Panc1 (cell line): Measurements from ENCODE around the gene CARNS1. TPM values are rescaled to one million over a fixed set of nuclear protein-coding genes. Genes with fewer than 3 reads are reported as not detected.
A peak's percentile ranks its signal among the peaks of the same experiment; 100 is the strongest.

ENCODE experiments used
- ATAC-seq: fragments of 200-7000 bp; cut with Tn5 transposase; 2 replicates; pipeline ENCODE4 v1.9.1; 2020; ENCODE audit warnings: mild to moderate bottlenecking, moderate library complexity
- BruUV-seq: library from RNA; stranded (reverse); fragments of 400-500 nt; replicated peaks from 2 replicates; lab custom pipeline; 2021; lab: Mats Ljungman, UMichigan
- CTCF ChIA-PET: fragments of 300-600 bp; sonication (Branson Sonifier 250); formaldehyde crosslinking; loops from one replicate; lab custom pipeline; 2022; ENCODE audit warnings: antibody characterized with exemption; lab: Charles Lee
- POLR2A ChIA-PET: fragments of 300-600 bp; sonication (Branson Sonifier 250); formaldehyde crosslinking; loops from one replicate; lab custom pipeline; 2022; ENCODE audit warnings: antibody characterized with exemption; lab: Charles Lee
- DNase-seq: peaks from one replicate; pipeline ENCODE4 v3.0.0-alpha.2; 2010; ENCODE audit warnings: low read depth, low spot score
- H3K27ac ChIP-seq: 2 replicates; pipeline ENCODE4 v1.5.1; 2011; ENCODE audit warnings: mild to moderate bottlenecking, low read length, inconsistent platforms
- H3K27me3 ChIP-seq: fragments of 200-500 bp; sonication (Bioruptor generic); 2 replicates; pipeline ENCODE4 v1.6.0; 2014; ENCODE audit warnings: low read length, inconsistent platforms; ENCODE audit not compliant: control insufficient read depth, insufficient read depth
- H3K36me3 ChIP-seq: fragments of 200-500 bp; sonication (Bioruptor generic); 2 replicates; pipeline ENCODE4 v1.5.1; 2014; ENCODE audit warnings: inconsistent platforms, mild to moderate bottlenecking, low read length, moderate library complexity; ENCODE audit not compliant: control insufficient read depth, insufficient read depth
- H3K4me1 ChIP-seq: 2 replicates; pipeline ENCODE4 v1.5.1; 2011; ENCODE audit warnings: inconsistent platforms, mild to moderate bottlenecking, low read length, moderate library complexity; ENCODE audit not compliant: control insufficient read depth, insufficient read depth
- H3K4me3 ChIP-seq, 2 experiments: 2 replicates each; pipeline ENCODE4 v1.5.1; 2011 to 2012; ENCODE audit warnings: low read depth in 2 of 2, low read length in 2 of 2, mild to moderate bottlenecking in 2 of 2, inconsistent platforms in 1 of 2, moderate library complexity in 1 of 2
- H3K9me3 ChIP-seq: fragments of 200-500 bp; sonication (Bioruptor generic); 2 replicates; pipeline ENCODE4 v1.5.1; 2014; ENCODE audit warnings: low read depth, mild to moderate bottlenecking, inconsistent platforms, low read length, moderate library complexity; ENCODE audit not compliant: control insufficient read depth, insufficient read depth
- POLR2AphosphoS5 ChIP-seq: IDR thresholded peaks from 2 replicates; pipeline ENCODE4 v1.6.1; 2012; ENCODE audit warnings: mild to moderate bottlenecking, low read depth, low read length, moderate library complexity
- REST ChIP-seq, 2 experiments: IDR thresholded peaks; 2 replicates each; pipeline ENCODE4 v1.6.1; 2011 to 2012; ENCODE audit warnings: low read depth in 2 of 2, control low read depth in 1 of 2, low read length in 1 of 2, mild to moderate bottlenecking in 1 of 2, moderate library complexity in 1 of 2; ENCODE audit not compliant: insufficient read depth in 1 of 2
- SIN3A ChIP-seq: IDR thresholded peaks from 2 replicates; pipeline ENCODE4 v1.6.1; 2012; ENCODE audit warnings: low read depth, mild to moderate bottlenecking, low read length, moderate library complexity, borderline replicate concordance; ENCODE audit not compliant: insufficient read depth
- TCF7L2 ChIP-seq: IDR thresholded peaks from 2 replicates; pipeline ENCODE4 v1.6.1; 2011; ENCODE audit warnings: mild to moderate bottlenecking, low read depth, low read length, inconsistent platforms
- in situ Hi-C: cut with HindIII; loops from 2 replicates; pipeline ENCODE4 v1.10.0; 2016; ENCODE audit warnings: low sequenced_read_pairs, low pct_unique_long_range_greater_than_20kb
- intact Hi-C: fragments of 100-400 bp; cut with micrococcal nuclease; formaldehyde crosslinking; loops from one replicate; pipeline ENCODE4 v1.10.0; 2022; ENCODE audit not compliant: unreplicated experiment
- total RNA-seq: library from RNA; stranded (reverse); gene quantifications from one replicate; pipeline ENCODE4 v1.2.1, GENCODE V29; 2021; ENCODE audit not compliant: unreplicated experiment
- TF ChIP-seq, protein P1 (sequence below): fragments of 450-650 bp; IDR thresholded peaks from 2 replicates; pipeline ENCODE4 v1.5.1; 2017; ENCODE audit warnings: mild to moderate bottlenecking

The CARNS1 gene
- total RNA-seq, 1 experiment from 2014 or later, result 1.0 TPM

- DNase-seq, result no peak
- intact Hi-C loops, result no loop called here
- CTCF ChIA-PET, result interaction anchor here (0.6 kb wide), 1 partner anchor 59 kb away, joined by 3 read pairs; no protein-coding TSS in a partner anchor
- in situ Hi-C loops, result no loop called here
- peaks cover 14% of the 10 kb centered on the region for H3K4me1 ChIP-seq
- no peaks in the 10 kb centered on the region for H3K9me3 ChIP-seq
- BruUV-seq, result TSS peak; percentile 84
- no peak overlapping the region for H3K27ac ChIP-seq
- ATAC-seq, result no peak
- H3K4me3 ChIP-seq, result no peak overlapping the region
- POLR2A ChIA-PET, result no interaction called here
- no peak for TF ChIP-seq TCF7L2
- no peak for TF ChIP-seq REST (IDR thresholded peaks at IDR 0.05; ENCODE audit: insufficient read depth in 1 of 2, low read depth in 2 of 2, low read length in 1 of 2)
- TF ChIP-seq, protein P1, sequence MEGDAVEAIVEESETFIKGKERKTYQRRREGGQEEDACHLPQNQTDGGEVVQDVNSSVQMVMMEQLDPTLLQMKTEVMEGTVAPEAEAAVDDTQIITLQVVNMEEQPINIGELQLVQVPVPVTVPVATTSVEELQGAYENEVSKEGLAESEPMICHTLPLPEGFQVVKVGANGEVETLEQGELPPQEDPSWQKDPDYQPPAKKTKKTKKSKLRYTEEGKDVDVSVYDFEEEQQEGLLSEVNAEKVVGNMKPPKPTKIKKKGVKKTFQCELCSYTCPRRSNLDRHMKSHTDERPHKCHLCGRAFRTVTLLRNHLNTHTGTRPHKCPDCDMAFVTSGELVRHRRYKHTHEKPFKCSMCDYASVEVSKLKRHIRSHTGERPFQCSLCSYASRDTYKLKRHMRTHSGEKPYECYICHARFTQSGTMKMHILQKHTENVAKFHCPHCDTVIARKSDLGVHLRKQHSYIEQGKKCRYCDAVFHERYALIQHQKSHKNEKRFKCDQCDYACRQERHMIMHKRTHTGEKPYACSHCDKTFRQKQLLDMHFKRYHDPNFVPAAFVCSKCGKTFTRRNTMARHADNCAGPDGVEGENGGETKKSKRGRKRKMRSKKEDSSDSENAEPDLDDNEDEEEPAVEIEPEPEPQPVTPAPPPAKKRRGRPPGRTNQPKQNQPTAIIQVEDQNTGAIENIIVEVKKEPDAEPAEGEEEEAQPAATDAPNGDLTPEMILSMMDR, result no peak
- no peak for TF ChIP-seq SIN3A
- TF ChIP-seq POLR2AphosphoS5, result no peak
- no peaks in the 10 kb centered on the region; the same call in 1 of the 2 replicates for H3K36me3 ChIP-seq
- no peaks in the 10 kb centered on the region for H3K27me3 ChIP-seq
Measured at GRCh38 chr11:67429722-67430121, 14.2 kb downstream of the CARNS1 start.

DNA sequence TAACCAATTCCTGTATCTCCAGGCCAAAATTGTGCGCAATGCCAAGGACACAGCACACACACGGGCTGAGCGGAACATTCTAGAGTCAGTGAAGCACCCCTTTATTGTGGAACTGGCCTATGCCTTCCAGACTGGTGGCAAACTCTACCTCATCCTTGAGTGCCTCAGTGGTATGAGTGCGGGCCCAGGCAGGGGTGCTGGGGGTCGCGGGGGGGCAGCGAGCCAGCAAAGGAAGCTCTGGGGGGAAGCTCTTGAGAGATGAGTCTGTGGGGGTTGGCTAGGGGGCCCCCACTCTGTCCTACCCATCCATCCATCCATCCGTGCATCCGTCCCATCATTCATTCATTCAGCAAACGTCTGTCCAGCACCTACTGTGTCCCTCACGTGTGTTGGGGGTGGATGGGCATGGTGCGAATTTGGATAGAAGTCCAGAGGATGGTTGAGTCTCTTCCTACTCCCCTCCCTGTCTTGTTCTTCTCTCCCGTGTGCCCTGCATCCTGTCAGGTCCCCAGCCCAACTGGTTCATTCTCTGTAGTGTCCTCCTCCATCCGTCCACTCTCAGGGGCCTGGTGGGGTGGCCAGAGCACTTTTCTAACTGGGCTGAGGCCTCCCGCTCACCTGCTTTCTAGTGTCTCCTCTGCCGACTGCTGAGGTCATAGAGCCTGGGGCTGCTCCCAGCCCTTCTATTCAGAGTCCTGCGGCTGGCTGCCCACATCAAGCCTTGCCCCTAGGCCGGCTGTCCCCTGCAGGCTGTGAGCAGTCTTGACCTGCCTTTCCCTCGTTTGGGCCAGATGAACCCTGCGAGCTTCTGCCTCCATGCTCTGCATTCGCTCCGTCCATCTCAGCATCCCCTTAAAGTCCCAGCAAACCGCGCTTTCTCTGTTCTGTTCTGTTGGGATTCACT lies 16.1 kb downstream of the CARNS1 start:
- intact Hi-C loops (no loop called here), in situ Hi-C loops (no loop called here)
- Histone ChIP-seq H3K9me3 (no peaks in the 10 kb centered on the region), H3K36me3 (no peaks in the 10 kb centered on the region; the same call in 1 of the 2 replicates), H3K4me3 (no peak overlapping the region), H3K27me3 (no peaks in the 10 kb centered on the region), H3K27ac (no peak overlapping the region), H3K4me1 (peaks cover 30% of the 10 kb centered on the region)
- ChIA-PET CTCF (interaction anchor here (1.7 kb wide), 1 partner anchor 30 kb away, joined by 5 read pairs; the partner anchor contains the start of gene PPP1CA), POLR2A (no interaction called here)
- ATAC-seq (no peak), DNase-seq (no peak)
- BruUV-seq, result no TSS peak
- TF ChIP-seq, protein P1, result no peak
- TF ChIP-seq SIN3A, result no peak
